GM21526 (cell line): ENCODE measurements around the gene NUDT14.

Source experiments
- ATAC-seq: cut with Tn5 transposase; IDR thresholded peaks from one replicate; pipeline ENCODE4 v1.9.1; 2021; ENCODE audit warnings: moderate library complexity; ENCODE audit not compliant: unreplicated experiment, low FRiP score

Gene NUDT14

DNA sequence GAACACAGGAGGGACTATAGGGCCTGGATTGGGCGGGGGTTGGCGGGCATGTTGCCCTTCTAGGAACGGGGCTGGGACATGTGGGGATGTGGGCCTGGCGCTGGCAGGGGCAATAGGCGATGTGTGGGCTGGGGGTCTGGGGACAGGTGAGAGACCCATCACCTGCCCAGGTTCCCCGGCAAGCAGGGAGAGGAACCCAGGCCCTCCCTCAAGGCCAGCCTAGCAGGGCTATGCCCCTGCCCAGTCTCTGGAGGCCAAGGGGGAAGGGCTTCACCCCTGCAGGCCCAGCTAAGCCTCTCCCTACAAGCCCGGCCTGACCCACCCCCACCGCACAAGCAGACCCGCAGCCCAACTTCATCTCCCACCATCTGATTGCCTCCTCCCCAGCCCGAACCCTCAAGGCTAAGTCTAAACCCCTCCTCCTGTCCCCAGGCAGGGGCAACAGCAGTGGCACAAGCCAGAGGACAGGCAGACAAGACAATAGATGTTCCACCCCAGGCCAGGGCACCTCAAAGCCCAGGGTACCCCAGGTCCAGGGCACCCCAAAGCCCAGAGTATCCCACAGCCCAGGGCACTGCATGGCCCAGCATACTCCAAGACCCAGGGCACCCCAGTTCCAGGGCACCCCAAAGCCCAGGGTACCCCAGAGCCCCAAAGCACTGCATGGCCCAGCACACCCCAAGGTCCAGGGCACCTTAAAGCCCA lies 19.0 kb downstream of the NUDT14 start:
- no peak for ATAC-seq

DNA sequence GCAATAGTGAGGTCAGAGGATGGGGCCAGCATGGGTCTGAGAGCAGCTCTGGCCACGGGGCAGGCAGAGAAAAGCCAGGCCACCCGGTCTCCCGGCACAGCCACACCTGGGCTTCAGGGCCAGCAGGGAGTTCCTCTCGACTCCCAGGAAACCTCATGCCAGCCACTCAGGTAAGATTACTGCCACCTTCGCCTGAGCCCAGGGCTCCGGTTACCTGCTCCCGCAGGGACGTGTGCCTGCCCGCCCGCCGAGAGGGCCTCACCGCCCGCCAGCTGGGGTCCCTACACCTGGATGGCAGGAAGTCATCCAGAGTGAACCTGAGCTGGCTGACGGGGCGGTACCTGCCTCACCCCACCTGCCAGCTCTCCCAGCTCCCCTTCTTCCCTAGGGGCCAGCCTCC lies 19.8 kb downstream of the NUDT14 start:
- ATAC-seq: no peak

DNA sequence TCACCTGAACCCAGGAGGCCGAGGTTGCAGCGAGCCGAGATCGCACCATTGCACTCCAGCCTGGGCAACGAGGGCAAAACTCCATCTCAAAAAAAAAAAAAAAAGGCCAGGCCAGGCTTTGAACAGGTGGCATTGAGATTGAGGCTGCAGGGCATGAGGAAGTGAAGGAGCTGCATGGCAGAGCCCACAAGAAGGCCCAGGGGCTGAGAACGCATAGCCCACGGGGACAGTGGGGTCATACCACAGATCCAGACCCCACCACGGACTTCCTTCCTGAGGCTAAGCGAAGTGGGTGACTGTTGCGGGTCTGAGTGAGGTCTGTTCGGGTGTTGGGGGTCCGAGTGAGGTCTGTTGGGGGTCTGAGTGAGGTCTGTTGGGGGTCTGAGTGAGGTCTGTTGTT lies 20.3 kb downstream of the NUDT14 start:
- no peak for ATAC-seq

DNA sequence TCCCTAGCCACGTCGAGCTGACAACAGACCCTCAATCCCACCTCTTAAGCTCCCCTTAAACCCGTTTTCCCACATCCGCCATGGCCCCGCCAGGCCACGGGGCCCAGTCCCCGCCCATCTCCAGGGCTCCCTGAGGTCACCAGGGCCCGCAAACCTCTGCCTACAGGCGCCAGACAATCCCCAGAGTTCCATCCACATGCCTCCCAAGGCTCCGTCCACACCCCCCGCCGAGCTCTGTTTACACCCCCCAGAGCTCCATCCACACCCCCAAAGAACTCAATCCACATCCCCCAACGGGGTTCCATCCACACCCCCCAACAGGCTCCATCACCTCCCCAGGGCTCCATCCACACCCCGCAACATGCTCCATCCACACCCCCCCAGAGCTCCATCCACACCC lies 21.8 kb downstream of the NUDT14 start:
- ATAC-seq: no peak

DNA sequence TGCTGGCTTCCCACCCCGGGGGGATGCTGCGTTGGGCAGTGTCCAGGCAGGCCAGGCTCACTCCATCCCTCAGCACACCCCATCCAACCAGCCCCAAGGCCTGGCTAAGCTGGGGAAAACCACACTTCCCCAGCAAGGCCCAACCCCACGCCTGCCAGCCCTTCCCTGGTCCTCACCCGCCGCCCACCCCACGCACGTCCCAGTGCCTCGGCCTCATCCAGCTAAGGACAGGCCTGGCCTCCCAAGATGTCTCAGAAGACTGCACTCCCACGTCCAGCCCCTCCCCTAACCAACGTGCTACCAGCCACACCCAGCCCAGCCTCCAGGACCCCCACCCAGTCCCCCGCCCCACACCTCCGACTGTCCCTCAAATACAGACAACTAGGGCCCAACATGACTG lies 22.3 kb downstream of the NUDT14 start:
- ATAC-seq: no peak

DNA sequence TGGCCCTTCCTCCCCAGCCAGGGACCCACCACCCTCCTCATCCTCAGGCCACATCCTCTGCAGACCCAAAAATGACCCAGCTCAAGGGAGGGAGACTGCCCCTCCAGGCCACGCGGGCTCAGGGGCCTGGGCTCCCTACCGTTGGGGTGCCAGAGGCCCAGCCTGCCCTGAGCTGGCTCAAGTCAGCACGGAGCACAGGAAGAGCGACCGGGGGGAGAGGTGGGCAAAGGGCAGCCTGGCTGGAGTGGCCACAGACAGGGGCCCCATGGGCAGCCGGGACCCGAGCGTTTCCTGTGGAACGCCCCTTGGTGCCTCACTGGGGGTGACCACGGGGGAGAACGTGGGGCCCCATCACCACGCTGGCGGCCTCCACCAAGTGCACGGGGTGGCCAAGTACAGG lies 23.2 kb downstream of the NUDT14 start:
- no peak for ATAC-seq

DNA sequence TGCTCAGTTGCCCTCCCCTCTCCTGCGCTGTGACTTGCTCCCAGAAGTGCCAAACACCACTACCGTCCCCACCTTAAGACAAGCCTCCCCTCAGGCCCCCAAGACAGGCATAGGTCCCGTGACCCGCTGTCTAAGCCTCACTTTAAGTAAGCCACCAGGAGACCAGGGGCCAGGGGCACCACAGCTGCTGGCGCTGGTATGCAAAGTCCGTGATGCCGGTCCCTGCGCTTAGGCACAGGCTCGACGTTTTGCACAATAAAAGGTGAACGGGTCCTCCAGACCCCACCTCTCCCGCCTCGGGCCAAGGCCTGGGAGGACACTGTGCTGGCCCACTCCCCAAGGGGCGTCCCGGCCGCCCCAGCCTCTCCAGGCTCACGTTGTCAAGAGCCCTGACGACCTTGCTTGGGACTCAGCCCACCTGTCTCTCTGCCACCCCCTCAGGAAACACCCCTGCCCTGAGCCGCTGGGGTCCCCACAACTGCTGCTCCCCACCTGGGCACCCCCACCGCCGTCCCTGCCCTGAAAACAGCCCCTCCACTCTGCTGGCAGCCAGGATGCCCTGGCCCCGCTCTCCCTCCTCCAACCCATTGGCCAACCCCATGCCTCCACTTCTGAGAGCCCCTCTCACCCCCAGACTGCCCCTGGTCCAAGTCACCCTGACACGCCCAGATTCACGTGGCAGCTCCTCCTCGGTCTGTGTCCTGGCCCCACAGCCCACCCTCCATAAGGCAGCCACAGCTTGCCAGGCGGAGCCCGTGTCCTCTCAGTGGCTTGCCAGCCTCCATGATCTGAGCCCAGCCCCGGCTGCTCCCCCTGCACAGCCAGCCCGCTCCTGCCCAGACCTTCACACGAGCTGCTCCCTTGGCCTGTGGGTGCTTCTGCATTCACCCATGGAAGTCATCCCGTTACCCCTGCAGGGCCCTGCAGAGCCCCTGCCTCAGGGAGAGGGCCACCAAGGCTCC lies 24.4 kb downstream of the NUDT14 start:
- no peak for ATAC-seq

DNA sequence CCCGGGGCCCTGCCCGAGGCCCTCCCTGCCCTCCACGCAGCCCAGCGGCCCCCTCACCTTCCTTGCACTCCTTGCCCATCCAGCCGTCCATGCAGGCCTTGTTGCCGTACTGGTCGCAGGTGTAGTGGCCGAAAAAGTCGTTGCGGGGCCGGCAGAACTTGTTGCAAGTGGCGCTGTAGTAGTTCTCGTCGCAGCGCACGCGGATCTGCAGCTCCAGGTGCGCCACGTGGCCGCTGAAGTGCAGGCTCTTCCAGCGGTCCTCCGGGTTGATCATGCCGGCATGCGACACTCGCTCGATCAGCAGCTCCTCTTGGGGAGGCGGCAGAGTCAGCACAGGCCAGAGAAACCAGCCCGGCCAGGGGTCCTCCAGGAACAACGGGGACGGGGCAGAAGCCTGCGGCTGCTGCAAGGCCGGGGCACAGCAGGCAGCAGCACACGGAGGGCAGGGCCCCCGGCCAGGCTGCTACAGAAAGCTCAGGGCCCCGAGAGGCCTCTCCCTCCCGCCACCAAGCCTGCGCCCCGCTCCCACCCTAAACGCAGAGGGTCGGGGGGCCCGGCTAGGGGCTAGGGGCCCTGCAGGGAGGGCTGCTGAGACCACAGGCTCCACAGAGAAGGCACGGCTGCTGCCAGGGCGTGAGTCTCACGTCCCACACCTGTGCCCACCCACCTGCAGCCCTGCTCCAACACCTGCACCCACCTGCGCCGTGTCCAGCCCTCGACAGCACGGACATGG lies 25.3 kb downstream of the NUDT14 start:
- ATAC-seq: no peak

DNA sequence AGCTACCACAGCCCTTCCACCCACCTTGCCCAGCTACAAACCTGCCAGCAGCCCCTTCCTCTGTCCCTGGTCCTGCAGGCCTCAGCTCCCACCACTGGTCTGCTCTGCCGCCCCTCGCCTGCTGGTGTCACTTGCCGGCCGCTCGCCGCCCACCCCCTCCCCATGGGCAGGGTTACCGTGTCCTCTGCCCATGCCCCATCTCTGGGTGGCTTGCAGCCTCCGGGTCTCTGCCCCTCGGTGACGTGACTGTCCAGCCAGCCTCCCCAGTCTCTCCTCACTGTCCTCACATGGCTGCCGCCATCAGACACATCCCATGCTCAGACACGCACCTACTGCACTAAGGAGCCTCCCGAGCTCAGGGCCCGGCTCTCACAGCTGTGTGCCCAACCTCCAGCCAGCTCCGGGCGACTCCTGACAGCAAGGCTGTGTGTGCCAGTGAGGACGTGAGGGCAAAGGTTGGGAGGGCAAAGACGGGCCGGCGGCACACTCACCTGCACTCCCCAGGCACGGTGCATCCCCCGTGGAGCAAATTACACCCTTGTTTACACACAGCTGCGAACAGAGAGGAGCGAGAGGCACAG lies 26.0 kb downstream of the NUDT14 start:
- no peak for ATAC-seq

DNA sequence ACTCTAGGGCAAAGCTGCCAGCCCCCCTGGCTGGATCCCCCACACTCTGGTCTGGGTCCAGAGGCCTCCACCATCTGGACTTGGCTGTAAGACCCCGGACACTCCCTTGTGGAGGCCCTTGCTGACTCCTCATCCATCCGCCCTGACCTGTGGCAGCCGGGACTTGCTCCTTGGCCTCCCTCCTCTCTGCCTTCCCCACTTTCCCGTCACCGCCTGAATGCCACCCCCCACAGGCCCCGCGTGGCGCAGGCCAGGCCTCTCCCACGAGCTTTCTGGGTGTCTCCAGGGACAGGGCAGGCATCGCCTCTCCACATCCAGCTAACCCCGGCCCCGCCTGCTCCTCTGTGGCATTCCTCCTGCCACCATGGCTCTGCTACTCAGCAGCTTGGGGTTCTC lies 26.6 kb downstream of the NUDT14 start:
- ATAC-seq: no peak

DNA sequence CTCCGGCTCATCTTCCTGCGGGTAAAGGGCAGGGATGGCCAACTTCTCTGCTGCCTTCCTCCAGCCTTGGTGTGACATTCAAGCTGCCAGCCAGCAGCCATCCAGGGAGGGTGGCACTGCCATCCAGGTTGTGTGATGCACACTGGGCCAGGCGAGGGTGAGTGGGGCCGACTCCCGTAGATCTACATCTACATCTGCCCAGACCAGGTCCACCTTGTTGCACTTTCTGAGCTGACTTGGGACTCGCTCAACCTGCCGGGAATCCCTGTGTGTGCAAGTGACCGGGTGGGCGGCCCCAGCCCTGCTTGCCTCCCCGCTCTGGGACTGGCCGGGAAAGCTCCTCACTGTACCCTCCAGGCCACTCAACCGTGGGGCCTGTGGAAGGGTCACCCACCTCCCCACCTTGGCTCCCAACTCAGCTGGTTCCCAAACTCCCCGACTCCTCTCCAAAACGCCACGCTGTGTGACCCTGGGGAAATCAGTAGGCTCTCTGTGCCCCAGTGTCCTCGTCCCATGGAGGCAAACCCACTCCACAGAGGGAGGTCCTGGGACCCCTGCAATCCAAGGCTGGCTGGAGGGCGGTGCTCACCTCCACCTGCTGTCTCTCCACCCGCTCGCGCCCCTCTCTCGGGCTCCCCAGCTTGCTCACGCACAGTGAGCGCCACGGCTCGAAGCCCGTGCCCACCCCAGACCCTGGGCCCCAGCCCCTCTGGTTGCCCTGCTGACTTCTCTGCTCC lies 27.2 kb downstream of the NUDT14 start:
- no peak for ATAC-seq

DNA sequence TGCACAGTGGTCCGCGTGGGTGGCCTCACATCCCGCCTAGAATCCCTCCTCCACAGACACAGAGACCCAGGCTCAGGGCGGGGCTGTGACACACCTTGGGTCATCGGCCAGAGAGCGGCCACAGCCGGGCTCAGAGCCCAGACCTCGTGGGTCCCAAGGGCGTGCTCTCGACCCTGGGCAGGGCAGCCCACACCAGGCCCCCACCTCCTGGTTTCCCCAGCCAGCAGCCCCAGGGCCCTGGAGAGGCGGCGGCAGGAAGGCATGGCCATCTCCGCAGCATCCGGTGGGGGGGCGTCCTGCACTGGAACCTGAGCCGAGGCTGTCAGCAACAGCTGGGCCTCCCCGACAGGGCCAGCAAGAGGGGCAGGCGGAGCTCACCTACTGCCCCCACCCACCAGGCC lies 27.8 kb downstream of the NUDT14 start:
- no peak for ATAC-seq

DNA sequence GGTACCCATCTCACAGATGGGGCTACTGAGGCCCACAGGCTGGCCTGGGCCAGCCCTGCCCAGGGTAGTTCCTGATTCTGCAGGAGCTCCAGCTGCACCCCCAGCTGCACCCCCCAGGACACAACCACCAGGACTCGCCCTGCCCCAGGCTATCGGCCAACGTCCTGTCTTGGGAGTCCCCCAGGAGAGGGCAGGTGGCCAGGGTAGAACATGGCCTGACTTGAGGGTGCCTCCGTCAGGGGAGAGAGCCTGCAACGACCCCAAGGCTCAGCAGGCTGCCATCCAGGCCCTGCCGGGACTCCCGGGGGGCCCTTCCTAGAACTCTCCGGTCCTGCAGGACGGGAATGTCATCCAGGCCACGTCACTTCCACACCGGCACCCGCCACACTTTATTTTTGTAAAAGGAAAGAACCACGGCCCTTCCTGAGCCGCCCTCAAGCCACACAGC lies 28.3 kb downstream of the NUDT14 start:
- ATAC-seq: no peak

DNA sequence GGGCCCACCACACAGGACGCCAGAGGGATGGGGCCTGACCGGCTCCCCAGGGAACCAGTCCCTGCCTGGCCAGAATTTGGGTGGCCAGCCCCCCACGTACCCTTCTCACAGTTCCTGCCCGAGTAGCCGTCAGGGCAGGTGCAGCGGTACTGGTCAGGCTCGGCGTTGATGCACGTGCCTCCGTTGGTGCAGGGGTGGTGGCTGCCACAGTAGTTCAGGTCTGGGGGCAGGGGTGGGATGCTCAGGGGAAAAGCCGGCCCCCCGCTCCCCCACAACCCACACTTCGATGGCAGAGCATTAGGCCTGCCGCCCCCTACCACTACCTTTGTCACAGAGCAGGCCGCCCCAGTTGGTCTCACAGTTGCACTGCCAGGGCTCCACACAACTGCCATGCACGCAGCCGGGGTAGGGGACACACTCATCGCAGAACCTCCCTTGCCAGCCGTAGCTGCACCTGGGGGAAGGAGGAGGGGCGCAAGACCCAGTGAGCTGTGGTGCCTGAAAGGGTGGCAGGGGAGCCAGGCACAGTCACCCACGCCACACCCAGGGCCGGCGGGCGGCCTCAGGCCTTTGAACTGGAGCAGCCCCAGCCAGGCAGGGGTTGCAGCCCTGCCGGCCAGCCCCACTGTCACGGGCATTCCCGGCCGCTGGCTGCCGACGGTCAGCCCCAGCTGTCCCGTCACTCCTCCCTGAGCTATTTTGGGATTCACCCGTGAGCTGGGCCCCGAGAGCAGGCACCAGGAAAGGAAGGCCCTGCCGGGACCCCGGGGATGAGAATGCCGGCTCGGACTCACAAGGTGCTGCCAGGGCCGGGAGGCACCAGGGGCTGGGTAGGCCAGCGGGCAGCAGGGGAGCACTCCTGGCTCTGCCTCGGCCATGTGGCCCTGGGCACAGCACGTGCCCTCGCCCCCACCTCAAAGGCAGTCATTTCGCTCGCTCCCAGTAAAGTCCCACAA lies 29.0 kb downstream of the NUDT14 start:
- ATAC-seq: no peak

DNA sequence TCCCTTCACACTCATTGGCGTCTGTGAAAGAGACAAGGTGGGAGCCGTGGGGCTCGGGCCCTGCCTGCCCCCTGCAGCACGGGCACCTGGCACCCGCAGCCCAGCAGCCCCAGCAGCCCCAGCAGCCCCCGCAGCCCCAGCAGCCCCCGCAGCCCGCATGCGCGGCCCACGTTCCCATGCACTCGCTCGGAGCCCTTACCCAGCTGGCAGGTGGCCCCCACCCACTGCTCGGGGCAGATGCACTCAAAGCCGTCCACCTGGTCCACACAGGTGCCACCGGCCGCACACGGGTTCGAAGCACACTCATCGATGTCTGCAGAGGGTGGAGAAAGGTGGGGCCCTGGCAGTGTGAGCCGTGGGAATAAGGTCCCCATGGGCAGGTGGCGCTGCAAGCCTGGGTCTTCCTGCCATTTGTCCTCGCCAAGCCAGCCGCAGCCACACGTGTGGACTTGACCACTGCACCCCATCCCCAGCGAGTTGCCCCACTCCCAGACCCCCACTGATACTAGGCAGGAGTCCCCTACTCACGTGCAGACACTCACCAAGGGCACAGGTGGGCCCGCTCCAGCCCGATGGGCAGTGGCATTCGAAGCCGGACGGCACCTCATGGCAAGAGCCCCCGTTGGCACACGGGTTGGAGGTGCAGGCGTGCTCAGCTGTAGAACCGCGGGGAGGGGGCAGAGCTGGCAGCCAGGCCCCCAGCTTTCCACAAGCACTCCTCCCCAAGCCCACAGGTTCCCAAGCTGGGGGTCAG lies 29.9 kb downstream of the NUDT14 start:
- no peak for ATAC-seq

DNA sequence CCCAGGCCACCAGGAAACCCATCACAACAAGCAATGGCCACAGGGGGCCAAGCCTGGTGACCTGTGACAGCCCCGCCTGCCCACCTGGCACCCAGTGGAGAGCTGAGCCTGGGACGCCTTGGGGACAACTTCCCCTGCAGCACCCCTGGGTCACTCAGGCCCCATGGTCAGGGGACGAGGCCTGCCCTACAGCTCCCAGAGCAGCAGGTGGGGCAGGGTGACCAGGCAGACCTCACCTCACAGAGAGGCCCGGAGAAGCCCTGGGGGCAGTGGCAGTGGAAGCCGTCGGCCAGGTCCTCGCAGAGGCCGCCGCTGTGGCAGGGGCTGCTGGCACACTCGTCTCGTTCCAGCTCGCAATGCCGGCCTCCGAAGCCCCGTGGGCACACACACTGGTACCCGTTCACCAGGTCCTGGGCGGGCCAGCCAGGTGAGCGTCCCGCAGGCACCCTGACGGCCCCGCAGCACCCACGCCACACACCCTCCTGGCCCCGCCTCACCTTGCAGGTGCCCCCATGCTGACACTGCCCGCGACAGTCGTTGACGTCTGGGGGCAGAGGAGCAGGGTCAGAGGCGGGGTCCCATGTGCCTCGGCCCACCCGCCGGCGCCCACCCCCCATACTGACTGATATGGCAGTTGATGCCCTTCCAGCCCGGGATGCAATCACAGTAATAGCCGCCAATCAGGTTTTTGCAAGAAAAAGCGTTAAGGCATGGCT lies 30.6 kb downstream of the NUDT14 start:
- no peak for ATAC-seq

DNA sequence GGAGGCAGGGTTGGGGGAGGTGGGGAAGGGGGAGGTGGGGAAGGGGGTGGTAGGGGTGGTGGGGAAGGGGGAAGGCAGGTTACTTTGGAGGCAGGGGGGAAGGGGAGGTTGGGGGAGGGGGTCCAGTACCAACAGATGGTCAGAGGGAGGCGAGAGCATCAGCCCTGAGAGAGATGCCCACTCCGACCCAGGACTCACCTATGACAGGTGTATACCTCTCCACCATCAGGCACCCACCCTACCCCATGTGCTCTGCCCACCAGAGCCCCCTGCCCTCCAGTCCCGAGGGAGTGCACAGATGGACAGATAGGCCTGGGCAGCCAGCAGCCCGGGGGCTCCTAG lies 31.1 kb downstream of the NUDT14 start:
- ATAC-seq: no peak
